Measurements from ENCODE around the gene KRTAP10-6.
"Not testable (repeated sequence)": the region's sequence is repeated elsewhere in the genome, so short reads cannot be mapped to it uniquely, and the experiment has no call there.

The KRTAP10-6 gene

GRCh38 chr21:44630440-44630839 lies 38.1 kb upstream of the KRTAP10-6 start:
- Histone ChIP-seq H3K27me3 (ENCODE audit: low read length) (no peaks in the 10 kb centered on the region), H3K27ac (ENCODE audit: low read depth, low read length) (no peak overlapping the region), H3K9me2 (replicated peaks; ENCODE audit: insufficient read depth, low read length) (no peaks in the 10 kb centered on the region), H3K36me3 (ENCODE audit: low read length) (no peaks in the 10 kb centered on the region), H4K20me1 (ENCODE audit: low read depth, low read length) (no peaks in the 10 kb centered on the region), H3K4me3 (ENCODE audit: insufficient read depth, low read length, poor library complexity, severe bottlenecking) (no peak overlapping the region), H3K9ac (ENCODE audit: low read length) (no peak overlapping the region), H3K9me3 (ENCODE audit: insufficient read depth, low read length) (no peaks in the 10 kb centered on the region), H2AFZ (ENCODE audit: low read depth, low read length, severe bottlenecking) (peak overlapping the region; percentile 68), H3K79me2 (ENCODE audit: insufficient read depth, low read length) (no peaks in the 10 kb centered on the region), H3K4me2 (ENCODE audit: low read depth, low read length, poor library complexity, severe bottlenecking) (no peak overlapping the region), H3F3A (ENCODE audit: insufficient read depth) (no peaks in the 10 kb centered on the region)
- TF ChIP-seq EZH2phosphoT487 (conservative IDR thresholded peaks at IDR 0.05; ENCODE audit: low read length) (no peak), CTCF (IDR thresholded peaks at IDR 0.05; ENCODE audit: insufficient read depth, low read length, poor library complexity, severe bottlenecking) (no peak)

GRCh38 chr21:44628707-44629391 lies 36.5 kb upstream of the KRTAP10-6 start:
- H3K4me2 ChIP-seq (ENCODE audit: low read depth, low read length, poor library complexity, severe bottlenecking), result no peak overlapping the region
- no peaks in the 10 kb centered on the region for H3K9me2 ChIP-seq (replicated peaks; ENCODE audit: insufficient read depth, low read length)
- H3K79me2 ChIP-seq (ENCODE audit: insufficient read depth, low read length), result no peaks in the 10 kb centered on the region
- H2AFZ ChIP-seq (ENCODE audit: low read depth, low read length, severe bottlenecking), result no peak overlapping the region
- H3K27me3 ChIP-seq (ENCODE audit: low read length), result no peaks in the 10 kb centered on the region
- H3K27ac ChIP-seq (ENCODE audit: low read depth, low read length), result no peak overlapping the region
- no peak overlapping the region for H3K4me3 ChIP-seq (ENCODE audit: insufficient read depth, low read length, poor library complexity, severe bottlenecking)
- H4K20me1 ChIP-seq (ENCODE audit: low read depth, low read length), result no peaks in the 10 kb centered on the region
- H3F3A ChIP-seq (ENCODE audit: insufficient read depth), result no peaks in the 10 kb centered on the region
- TF ChIP-seq CTCF (IDR thresholded peaks at IDR 0.05; ENCODE audit: insufficient read depth, low read length, poor library complexity, severe bottlenecking) (no peak), EZH2phosphoT487 (conservative IDR thresholded peaks at IDR 0.05; ENCODE audit: low read length) (no peak)
- H3K9ac ChIP-seq (ENCODE audit: low read length), result no peak overlapping the region
- H3K36me3 ChIP-seq (ENCODE audit: low read length), result no peaks in the 10 kb centered on the region
- H3K9me3 ChIP-seq (ENCODE audit: insufficient read depth, low read length), result peaks cover 14% of the 10 kb centered on the region; the same call in 1 of the 2 replicates

GRCh38 chr21:44627831-44628233 lies 35.5 kb upstream of the KRTAP10-6 start:
- H2AFZ ChIP-seq (ENCODE audit: low read depth, low read length, severe bottlenecking); H3K9me2 ChIP-seq (replicated peaks; ENCODE audit: insufficient read depth, low read length); H3K4me3 ChIP-seq (ENCODE audit: insufficient read depth, low read length, poor library complexity, severe bottlenecking); H3K4me2 ChIP-seq (ENCODE audit: low read depth, low read length, poor library complexity, severe bottlenecking); H3K79me2 ChIP-seq (ENCODE audit: insufficient read depth, low read length); H3K36me3 ChIP-seq (ENCODE audit: low read length); H3F3A ChIP-seq (ENCODE audit: insufficient read depth); H4K20me1 ChIP-seq (ENCODE audit: low read depth, low read length); H3K27ac ChIP-seq (ENCODE audit: low read depth, low read length); H3K9ac ChIP-seq (ENCODE audit: low read length); H3K27me3 ChIP-seq (ENCODE audit: low read length): not testable (repeated sequence)
- peaks cover 14% of the 10 kb centered on the region; the same call in 1 of the 2 replicates for H3K9me3 ChIP-seq (ENCODE audit: insufficient read depth, low read length)

GRCh38 chr21:44627181-44627822 lies 35.0 kb upstream of the KRTAP10-6 start:
- peaks cover 14% of the 10 kb centered on the region; the same call in 1 of the 2 replicates for H3K9me3 ChIP-seq (ENCODE audit: insufficient read depth, low read length)
- H3F3A ChIP-seq (ENCODE audit: insufficient read depth); H3K4me3 ChIP-seq (ENCODE audit: insufficient read depth, low read length, poor library complexity, severe bottlenecking); H3K79me2 ChIP-seq (ENCODE audit: insufficient read depth, low read length); H3K4me2 ChIP-seq (ENCODE audit: low read depth, low read length, poor library complexity, severe bottlenecking); H3K36me3 ChIP-seq (ENCODE audit: low read length); H2AFZ ChIP-seq (ENCODE audit: low read depth, low read length, severe bottlenecking); H3K9ac ChIP-seq (ENCODE audit: low read length); H3K9me2 ChIP-seq (replicated peaks; ENCODE audit: insufficient read depth, low read length); H3K27me3 ChIP-seq (ENCODE audit: low read length); H3K27ac ChIP-seq (ENCODE audit: low read depth, low read length); H4K20me1 ChIP-seq (ENCODE audit: low read depth, low read length): not testable (repeated sequence)
